GM21619 (cell line): ENCODE data around the gene GPLD1.

Source experiments
- ATAC-seq: cut with Tn5 transposase; IDR thresholded peaks from one replicate; pipeline ENCODE4 v1.9.1; 2021; ENCODE audit not compliant: unreplicated experiment

Gene GPLD1

DNA sequence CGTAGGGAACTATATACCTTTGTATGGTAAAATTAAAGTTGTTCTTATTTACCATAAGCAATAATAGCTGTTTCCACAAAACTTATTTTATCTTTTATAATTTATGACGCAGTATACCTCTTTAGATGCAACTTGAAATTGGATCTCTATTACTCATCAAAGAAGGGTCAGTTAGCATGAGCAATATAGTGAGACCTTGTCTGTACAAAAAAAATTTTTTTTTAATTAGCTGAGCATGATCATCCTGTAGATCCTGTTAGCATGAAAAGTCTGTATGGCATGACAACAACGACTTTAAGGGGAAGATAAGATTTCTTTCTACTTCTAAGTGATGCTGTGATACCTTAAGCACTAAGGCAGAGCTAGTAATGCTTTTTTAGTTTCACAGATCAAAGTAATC lies 11.3 kb upstream of the GPLD1 start:
- ATAC-seq = no peak

DNA sequence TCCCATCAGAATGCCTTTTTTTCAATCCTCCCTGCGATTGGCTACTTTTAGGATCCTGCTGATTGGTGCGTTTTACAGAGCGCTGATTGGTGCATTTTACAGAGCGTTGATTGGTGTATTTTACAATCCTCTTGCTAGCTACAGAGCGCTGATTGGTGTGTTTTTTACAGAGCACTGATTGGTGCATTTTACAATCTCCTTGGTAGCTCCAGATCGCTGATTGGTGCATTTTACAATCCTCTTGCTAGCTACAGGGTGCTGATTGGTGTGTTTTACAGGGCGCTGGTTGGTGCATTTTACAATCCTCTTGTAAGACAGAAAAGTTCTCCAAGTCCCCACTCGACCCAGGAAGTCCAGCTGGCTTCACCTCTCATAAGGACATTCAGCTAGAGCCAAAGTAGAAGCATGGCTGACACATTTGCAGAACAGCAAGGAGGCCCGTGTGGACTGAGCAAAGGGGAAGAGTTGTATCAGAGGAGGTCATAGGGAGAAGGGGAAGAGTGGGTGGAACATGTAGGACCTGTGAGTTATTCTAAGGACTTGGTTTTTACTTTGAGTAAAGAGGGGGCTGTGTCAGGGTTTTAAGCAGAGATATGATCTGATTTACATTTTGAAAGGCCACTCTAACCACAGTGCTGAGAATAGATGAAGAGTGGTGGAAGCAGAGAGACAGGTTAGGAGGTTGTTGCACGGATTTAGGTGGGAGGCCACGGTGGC lies 8.0 kb upstream of the GPLD1 start:
- no peak for ATAC-seq

DNA sequence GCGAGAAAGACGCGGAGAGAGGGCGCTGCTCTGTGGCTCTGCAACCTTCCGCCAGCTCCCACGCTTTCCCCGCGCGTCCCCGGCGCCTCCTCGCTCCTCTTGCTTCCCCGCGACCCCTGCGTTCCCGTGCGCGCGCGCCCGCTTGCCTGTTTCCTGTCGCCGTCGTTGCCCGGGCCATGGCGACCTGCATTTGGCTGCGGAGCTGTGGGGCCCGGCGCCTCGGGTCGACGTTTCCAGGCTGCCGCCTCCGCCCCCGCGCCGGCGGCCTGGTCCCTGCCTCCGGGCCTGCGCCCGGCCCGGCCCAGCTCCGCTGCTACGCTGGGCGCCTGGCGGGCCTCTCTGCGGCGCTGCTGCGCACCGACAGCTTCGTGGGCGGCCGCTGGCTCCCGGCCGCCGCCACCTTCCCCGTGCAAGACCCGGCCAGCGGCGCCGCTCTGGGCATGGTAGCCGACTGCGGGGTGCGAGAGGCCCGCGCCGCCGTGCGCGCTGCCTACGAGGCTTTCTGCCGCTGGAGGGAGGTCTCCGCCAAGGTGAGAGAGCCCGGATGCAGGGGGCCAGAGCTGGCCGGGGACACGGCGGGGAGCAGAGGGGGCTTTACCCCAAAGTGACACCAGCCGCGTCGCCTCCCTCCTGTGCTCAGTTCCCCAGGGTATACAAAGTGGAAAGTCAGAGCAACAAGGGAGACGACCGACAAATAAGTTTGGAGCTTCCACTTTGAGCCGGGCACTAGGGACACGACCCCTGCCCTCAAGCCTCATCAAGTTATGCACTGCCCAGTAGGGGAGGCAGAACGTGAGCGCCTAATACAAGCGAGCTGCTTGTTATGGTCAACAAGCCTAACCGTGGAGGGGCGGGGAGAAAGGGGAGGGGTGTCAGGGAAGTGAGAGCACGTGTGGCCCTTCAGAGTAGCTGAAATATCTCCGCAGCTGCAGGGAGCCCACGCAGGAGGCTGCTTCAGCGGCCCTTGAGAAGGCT lies 5.7 kb upstream of the GPLD1 start, which contains the start of gene ALDH5A1:
TSS of gene ALDH5A1 (plus strand) at position 149 of the 975 bp plus-strand sequence. CDS start at position 177, 28 bp downstream.
- ATAC-seq = peak; percentile 71

DNA sequence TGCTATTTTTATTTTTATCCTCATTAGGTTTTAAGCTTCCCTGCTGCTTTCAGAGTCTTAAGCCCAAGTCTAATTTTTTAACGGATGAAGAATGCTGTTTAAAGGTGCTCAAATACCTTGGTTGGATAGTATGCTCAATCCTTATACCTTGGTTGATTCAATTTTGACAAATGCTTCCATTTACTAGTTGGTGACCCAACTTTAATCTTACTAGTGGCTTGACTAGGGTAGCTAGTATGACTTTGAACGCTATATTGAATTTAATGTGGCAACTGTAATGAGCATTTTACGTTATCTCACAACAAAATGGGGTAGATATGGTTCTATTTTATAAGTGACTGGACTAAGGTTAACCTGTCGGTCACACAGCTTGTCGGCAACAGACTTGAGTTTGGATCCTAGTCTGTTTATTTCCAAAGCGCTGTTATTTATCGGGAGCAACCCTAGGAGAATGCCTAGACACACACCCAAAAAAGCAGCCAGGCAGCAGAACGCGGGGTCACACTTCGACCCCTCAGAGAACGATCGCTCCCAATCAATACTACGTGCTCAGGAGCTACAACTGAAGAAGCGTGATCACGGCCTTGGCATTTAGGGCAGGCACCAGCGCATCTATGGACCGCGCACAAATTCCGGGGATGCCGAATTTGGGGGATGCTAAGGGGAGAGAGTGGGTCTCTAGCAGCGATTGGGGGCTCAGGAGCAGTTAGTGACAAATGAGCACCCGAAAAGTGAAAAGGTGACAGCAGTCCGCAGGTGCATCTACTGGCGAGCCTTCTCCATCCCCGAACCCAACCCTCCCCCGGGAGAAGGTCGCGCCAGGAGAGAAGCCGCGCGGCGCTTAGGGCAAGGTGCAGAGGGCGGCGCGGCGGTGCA lies 4.8 kb upstream of the GPLD1 start:
- ATAC-seq = peak; percentile 6

DNA sequence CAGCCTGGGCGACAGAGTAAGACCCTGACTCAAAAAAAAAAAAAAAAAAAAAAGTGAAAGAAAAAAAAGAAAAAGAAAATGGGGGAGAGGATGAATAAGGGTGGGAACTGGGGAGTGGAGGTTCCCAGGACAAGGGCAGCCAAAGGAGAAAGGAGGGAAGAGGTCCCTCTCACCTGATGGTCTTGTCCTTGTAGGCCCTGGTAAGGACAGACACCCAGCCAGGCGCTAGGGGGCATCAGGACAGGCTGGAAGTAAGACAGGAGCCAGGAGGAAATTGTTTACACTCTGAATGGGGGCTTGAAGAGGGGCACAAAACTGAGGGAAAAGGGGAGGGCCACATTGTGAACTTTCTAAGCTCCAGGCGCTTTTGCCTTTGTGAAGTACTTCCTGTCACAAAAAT lies 3.1 kb upstream of the GPLD1 start:
- ATAC-seq = no peak

DNA sequence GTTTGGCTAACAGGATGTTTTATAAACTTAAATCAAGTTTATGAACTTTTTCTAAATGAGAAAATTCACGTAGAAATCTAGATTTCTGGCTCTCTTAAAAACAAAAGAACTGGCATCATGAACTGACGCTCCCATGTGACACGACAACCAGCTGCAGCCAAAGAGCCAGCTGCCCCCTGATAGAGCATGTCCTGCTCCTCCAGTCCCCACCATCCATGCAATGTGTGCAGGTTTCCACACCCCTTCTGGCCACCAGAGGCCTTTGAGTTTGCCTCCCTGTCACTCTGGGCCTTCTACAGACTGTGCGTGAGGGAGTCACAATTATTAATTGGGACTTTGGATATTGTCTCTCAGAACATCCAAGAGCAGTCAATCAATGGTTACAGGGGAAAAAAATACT lies 1.6 kb upstream of the GPLD1 start:
- no peak for ATAC-seq

DNA sequence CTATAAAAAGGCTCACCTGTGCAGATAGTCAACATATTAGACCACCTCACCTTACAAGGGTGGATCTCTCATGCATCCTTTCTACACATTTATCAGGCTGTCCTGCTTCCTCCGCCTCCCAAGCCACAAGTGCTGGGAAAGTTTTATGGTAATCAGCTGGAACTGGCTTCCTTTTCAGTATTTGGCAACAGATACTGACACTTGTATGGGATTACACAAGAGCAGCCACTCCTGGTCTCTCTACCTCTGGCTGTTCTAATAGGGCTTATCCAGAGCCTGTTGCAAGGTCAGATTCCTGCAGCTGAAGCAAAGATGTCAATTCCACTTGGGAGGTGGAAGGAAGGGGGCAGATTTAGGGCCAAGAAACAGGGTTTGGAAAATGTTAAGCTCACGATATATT lies 503 bp upstream of the GPLD1 start:
- ATAC-seq = no peak

DNA sequence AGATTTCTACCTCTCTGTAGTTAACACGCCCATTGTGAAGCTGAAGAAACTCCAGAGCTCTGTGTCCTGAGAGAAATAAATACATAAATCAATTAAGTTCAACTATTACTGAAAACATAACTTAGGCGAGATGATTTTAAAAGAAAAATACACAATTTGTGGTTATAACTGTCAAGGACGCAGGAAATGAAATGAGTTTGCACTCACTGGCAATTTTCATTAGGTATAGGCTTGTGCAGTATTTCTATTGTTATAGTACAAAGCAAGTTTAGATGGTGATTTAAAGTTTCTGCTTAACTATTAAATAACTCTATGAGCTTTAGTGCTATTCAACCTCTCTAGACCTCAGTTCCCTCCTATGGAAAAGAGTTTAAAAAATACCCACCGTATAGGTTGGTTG lies 3.3 kb downstream of the GPLD1 start:
- no peak for ATAC-seq

DNA sequence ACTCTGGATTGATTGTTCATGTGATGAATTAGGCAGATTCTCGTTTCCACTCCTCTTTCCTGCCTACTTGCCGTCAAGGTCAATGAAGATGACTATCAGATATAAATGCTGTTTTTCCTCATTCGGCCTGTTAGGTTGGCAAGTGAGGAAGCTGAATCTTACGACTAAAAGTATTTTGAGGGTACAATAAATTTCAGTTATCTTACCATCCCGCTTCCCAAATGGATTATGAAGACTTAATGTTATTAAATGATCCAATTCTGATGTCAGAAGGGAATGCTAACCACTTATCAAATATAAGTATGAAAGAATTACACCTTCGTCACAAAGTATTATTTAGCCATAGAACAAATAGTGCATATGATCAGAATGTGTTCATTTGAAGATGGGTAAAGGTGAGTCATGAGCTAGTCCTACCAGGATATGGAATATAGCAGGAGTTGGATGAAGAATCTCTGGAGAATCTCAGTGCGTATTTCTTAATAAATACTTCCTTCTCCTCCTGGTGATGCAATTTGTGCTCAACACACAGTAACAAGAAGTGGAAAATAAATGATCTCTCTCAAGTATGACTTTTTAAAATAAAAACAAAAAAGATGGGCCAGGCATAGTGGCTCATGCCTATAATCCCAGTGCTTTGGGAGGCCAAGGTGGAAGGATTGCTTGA lies 4.6 kb downstream of the GPLD1 start:
- ATAC-seq = no peak

DNA sequence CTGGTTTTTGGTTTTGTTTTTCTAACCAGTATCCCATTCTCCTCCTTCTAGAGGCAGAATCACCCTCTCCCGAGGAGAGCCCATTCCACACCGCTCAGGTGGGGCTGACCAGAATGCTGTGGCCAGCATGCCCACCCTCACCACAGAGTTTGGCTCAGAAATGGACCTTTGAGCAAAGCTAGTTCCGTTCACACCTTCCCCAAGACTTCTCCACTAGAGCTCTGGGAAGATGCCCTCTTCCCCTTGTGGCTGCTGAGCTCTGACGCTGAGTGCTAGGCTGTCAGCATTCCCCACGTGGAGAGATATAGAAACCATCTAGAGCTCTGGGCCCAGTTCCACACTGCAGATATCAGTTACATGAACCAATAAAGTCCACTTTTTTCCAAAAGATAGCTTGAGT lies 7.9 kb downstream of the GPLD1 start:
- ATAC-seq = no peak

DNA sequence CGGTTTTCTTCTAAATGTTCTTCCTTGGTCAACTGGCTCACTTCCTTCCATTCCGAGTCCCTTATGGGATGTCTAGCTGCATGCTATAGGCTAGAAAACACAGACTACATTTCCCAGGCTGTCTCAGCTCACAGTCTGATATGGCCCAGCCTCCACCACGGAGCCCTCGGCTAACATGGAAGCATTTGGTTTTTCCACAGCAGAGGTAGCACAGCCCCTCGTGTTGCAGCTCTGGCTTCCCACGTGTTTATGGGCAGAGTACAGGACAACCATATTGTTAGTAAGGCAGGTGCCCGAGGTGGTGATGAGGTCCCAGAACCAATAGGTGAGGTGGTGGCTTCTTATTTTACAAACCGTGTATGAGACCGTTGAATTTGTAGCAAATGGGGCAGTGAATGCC lies 8.7 kb downstream of the GPLD1 start:
- ATAC-seq = no peak

DNA sequence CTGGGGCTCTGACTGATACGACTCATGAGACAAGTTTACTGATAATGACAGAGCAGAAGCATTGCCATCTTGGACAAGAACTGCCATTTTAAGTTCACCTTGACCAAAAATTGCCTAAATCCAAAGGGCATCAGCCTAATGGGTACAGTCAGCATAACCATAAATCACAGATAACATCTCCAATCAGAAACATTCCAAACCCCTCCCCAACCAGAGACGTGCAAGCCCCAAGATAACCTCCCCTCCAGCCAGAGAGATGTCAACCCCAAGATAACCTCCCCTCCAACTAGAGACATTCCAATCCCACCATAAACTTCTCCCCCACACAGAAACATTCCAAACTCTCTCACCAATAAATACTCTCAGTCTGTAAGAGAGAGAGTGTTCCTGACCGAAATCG lies 10.5 kb downstream of the GPLD1 start:
- no peak for ATAC-seq

DNA sequence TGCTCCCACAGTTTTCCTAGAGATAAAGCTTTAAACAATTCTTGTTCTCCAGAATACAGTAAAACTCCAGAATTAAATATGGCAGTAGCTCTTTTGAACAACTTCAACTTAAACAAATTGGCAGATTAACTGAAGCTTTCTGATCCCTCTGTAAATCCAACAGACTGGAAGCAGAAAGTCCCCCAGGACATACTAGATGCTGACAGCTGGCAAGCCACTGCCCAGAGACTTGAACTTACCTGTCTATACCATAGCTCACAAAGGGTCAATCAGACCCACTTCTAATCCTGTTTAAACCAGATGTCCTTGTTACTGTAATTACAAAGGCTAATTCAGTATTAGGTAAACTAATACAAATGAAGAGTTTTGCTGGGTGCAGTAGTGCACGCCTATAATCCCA lies 12.3 kb downstream of the GPLD1 start:
- ATAC-seq = no peak

DNA sequence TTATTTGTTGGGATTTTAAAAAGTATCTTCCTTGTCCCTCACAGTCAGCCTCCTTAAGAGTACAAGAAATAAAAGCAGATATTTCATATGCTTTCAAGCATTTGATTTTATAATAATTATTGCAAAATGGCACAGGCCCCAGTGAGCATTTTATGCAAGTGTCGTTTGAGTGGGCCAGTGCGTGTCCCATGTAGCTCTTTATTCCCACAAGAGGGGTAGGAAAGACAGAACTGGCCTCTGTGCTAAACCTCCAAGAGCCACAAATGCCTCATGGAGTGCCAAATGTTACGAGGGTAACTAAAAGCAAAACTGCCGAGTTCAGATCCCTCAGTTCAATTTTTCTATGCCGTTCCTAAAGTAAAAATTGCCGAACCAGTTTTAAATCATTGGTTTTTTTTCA lies 12.7 kb downstream of the GPLD1 start:
- no peak for ATAC-seq

DNA sequence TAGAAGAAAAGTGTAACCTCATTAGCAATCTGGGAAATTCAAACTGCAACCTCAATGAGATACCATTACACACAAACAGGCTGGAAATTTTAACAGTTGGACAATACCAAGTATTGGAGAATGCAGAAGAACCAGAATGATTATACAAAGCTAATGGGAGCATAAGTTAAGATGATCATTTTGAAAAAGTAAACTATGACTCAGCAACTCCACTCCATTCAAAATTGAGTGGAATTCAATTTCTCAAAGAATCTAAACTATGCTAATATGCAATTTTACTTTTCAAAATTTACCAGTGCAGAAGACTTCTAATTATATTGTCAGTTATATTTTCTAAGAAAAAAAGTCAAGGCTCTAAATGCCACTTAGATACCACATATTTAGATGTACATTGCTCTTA lies 17.2 kb downstream of the GPLD1 start:
- ATAC-seq = no peak

DNA sequence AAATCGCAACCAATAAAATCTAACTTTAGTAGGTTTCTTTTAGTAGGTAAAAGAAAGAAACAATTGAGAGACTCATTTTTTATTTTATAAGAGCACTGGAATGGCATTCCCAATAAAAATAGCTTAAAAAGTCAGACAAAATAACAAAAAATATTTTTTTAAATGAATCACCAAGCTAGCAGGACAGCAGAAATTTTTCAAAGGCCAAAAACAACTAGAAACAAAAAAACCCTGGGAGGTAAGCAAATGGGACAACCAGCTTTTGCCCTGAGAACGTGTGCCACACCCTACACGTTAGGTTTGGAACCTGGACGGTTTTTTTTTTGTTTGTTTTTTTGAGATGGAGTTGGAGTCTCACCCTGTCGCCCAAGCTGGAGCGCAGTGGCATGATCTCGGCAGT lies 19.6 kb downstream of the GPLD1 start:
- ATAC-seq = no peak

DNA sequence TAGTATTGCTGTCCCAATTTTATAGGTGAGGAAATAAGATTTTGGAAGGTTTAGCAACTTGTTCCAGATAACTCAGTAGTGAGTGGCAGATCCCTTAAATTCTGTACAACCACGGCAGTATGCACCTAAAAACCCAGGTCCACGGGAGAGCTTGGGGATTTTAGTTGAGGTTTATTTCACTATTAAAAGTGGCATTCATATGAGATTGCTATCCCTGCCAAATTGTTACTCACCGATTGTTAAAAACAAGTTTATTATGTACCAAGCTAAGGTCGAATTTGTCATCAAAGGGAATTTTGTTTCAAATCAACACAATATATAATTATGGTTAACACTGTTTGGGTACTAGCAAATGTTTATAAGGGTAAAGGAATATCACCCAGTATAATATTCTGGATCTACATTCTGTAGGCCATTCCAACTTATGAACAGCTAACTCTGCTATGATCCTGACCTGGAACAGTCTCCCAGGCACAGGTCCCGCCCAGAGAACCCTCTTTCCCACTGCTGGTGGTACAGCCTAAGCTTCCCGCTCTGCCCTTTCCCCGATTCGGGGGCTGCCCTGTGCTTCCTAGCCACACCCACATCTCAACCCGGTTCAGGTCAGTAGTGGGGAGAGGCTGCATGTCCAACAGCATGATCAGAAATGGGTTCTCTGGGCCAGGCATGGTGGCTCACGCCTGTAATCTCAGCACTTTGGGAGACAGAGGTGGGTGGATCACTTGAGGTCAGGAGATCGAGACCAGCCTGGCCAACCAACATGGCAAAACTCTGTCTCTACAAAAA lies 24.9 kb downstream of the GPLD1 start:
- no peak for ATAC-seq

DNA sequence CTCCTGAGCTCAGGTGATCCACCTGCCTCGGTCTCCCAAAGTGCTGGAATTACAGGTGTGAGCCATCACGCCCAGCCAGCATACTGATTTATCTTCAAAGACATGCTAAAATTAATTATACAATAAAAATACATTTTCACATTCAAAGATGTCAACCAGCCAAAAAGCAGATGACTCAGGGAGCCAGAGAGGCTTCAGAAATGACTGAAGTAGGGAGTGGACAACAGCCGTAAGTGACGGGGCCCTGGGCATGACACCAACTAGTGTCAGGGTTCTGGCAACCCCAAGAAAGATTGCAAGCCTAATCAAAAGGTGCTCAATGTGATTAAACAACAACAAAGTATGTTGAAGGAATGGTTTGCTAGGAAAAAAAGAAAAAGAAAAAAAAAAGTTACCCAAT lies 28.4 kb downstream of the GPLD1 start:
- no peak for ATAC-seq

DNA sequence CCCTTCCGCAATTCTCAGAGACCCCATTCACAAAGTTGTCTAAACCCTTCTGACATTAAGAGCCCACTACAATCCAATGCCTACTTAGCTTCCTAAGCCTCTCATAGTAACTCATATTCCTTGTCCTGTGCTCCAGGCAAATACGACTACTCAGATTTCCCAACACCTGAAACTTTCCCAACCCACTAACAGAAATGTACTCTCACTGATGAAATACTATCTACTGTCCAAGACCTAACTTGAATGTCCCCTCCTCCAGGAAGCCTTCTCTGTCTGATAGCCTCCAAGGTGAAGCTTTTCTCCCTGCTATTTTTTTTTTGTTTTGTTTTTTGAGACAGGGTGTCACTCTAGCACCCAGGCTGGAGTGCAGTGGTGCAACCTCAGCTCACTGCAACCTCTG lies 30.4 kb downstream of the GPLD1 start:
- ATAC-seq = no peak

DNA sequence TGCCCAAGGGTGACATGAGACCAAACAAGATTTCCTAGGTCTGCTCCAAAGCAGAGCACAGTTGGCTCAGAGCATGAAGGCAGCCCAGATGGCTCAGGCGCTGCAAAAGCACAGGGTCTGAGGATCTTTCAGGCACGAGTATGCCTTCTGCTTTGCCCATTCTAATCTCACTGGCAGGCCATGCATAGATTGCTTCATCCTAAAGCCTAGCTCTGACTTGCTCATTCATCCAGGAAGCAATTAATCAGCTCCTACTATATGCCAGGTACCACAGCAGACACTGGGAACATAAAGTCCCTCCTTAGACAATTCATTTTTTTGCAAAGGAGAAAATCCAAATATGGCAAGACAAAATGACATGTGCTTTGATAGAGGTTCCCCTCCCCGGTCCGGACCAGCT lies 31.2 kb downstream of the GPLD1 start:
- ATAC-seq = no peak
